Endodermal cell (in vitro differentiated cells): ENCODE data around the gene CHST1. TPM values are rescaled to one million over a fixed set of nuclear protein-coding genes. Genes with fewer than 3 reads are reported as not detected.

ENCODE experiments used
- DNase-seq: peaks from one replicate; pipeline ENCODE4 v3.0.0-alpha.2; 2017
- H3K27ac ChIP-seq: 2 replicates; pipeline ENCODE4 v1.5.1; 2013; ENCODE audit warnings: mild to moderate bottlenecking, low read depth, low read length, moderate library complexity
- H3K27me3 ChIP-seq: 2 replicates; pipeline ENCODE4 v1.6.1; 2013; ENCODE audit warnings: mild to moderate bottlenecking, low read length, moderate library complexity; ENCODE audit not compliant: insufficient read depth, control insufficient read depth, poor library complexity, severe bottlenecking
- H3K36me3 ChIP-seq: 2 replicates; pipeline ENCODE4 v1.7.0; 2013; ENCODE audit warnings: mild to moderate bottlenecking, low read length, moderate library complexity; ENCODE audit not compliant: control insufficient read depth, insufficient read depth
- H3K4me1 ChIP-seq: one replicate; pipeline ENCODE4 v1.7.0; 2013; ENCODE audit warnings: low read length; ENCODE audit not compliant: control insufficient read depth, insufficient read depth
- H3K4me3 ChIP-seq: 2 replicates; pipeline ENCODE4 v1.5.1; 2013; ENCODE audit warnings: mild to moderate bottlenecking, low read length, moderate library complexity
- H3K9ac ChIP-seq: 2 replicates; pipeline ENCODE4 v1.6.1; 2013; ENCODE audit warnings: mild to moderate bottlenecking, low read length, moderate library complexity; ENCODE audit not compliant: poor library complexity, severe bottlenecking; ENCODE audit errors: extremely low read depth
- H3K9me3 ChIP-seq: 2 replicates; pipeline ENCODE4 v1.6.1; 2013; ENCODE audit warnings: mild to moderate bottlenecking, low read length, moderate library complexity; ENCODE audit not compliant: control insufficient read depth
- H3K27ac Mint-ChIP-seq: 2 replicates; pipeline ENCODE4 v1.8.0; 2020; ENCODE audit warnings: mixed read lengths
- H3K27me3 Mint-ChIP-seq: 2 replicates; pipeline ENCODE4 v1.8.0; 2021; ENCODE audit warnings: mild to moderate bottlenecking, mixed read lengths; ENCODE audit not compliant: insufficient read depth
- H3K36me3 Mint-ChIP-seq: 2 replicates; pipeline ENCODE4 v1.8.0; 2020; ENCODE audit warnings: low read depth, mixed read lengths
- H3K4me1 Mint-ChIP-seq: 2 replicates; pipeline ENCODE4 v1.8.0; 2020; ENCODE audit warnings: mixed read lengths
- H3K4me3 Mint-ChIP-seq: 2 replicates; pipeline ENCODE4 v1.8.0; 2020; ENCODE audit warnings: mild to moderate bottlenecking, moderate library complexity, mixed read lengths
- H3K9me3 Mint-ChIP-seq: 2 replicates; pipeline ENCODE4 v1.8.0; 2020; ENCODE audit warnings: mild to moderate bottlenecking, mixed read lengths
- WGBS, 2 experiments: methylation state at CpG; one replicate each; pipeline versions ENCODE4 v1.1.5 to v1.1.7; 2013; ENCODE audit warnings: missing lambda C conversion rate in 2 of 2, mixed read lengths in 1 of 2; ENCODE audit not compliant: insufficient coverage in 1 of 2, insufficient read length in 1 of 2; 5-methylcytosine and 5-hydroxymethylcytosine counted together
- total RNA-seq, 2 donors: library from RNA; stranded (reverse); fragmentation: NEBNext Ultra II Directional in 1 of 2; extraction: Animal tissue kit (Norgen Biotek cat#: 25700) in 1 of 2; gene quantifications; 2 replicates in 1 of 2; 3 replicates in 1 of 2; pipeline ENCODE4 v1.2.1, GENCODE V29; 2021
- TF ChIP-seq, protein P1 (sequence below): fragments of 200-600 bp; sonication (generic); conservative IDR thresholded peaks from 2 replicates; pipeline ENCODE4 v1.5.0; 2021; ENCODE audit warnings: antibody characterized with exemption, mild to moderate bottlenecking

The CHST1 gene
- total RNA-seq, 2 donors from 2014 or later = 0.95 to 1.6 TPM

DNA sequence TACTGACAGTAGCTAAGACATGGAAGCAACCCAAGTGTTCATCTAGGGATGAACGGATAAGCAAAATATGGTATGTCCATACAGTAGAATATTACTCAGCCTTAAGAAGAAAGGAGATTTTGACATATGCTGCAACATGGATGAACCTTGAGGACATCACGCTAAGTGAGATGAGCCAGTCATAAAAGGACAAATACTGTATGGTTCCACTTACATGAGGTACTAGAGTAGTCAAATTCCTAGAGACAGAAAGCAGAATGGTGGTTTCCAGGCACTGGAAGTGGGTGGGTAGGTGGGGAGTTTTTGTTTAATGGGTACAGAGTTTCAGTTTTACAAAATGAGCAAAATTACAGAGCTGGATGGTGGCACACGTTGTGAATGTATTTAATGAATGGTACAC lies 18.1 kb downstream of the CHST1 start:
- H3K27me3 Mint-ChIP-seq = peaks cover 7% of the 10 kb centered on the region
- Histone ChIP-seq H3K27me3 (no peaks in the 10 kb centered on the region), H3K4me1 (no peaks in the 10 kb centered on the region), H3K9me3 (no peaks in the 10 kb centered on the region), H3K27ac (no peak overlapping the region), H3K4me3 (no peak overlapping the region), H3K9ac (no peak overlapping the region), H3K36me3 (no peaks in the 10 kb centered on the region)
- peaks cover 4% of the 10 kb centered on the region for H3K4me1 Mint-ChIP-seq
- WGBS, 2 experiments = 89 to 90% methylated on average over 2 to 3 of the region's 3 CpGs
- H3K36me3 Mint-ChIP-seq = no peaks in the 10 kb centered on the region
- no peak overlapping the region for H3K27ac Mint-ChIP-seq
- DNase-seq = no peak
- no peak overlapping the region for H3K4me3 Mint-ChIP-seq
- H3K9me3 Mint-ChIP-seq = no peaks in the 10 kb centered on the region
- TF ChIP-seq, protein P1, sequence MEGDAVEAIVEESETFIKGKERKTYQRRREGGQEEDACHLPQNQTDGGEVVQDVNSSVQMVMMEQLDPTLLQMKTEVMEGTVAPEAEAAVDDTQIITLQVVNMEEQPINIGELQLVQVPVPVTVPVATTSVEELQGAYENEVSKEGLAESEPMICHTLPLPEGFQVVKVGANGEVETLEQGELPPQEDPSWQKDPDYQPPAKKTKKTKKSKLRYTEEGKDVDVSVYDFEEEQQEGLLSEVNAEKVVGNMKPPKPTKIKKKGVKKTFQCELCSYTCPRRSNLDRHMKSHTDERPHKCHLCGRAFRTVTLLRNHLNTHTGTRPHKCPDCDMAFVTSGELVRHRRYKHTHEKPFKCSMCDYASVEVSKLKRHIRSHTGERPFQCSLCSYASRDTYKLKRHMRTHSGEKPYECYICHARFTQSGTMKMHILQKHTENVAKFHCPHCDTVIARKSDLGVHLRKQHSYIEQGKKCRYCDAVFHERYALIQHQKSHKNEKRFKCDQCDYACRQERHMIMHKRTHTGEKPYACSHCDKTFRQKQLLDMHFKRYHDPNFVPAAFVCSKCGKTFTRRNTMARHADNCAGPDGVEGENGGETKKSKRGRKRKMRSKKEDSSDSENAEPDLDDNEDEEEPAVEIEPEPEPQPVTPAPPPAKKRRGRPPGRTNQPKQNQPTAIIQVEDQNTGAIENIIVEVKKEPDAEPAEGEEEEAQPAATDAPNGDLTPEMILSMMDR = no peak

DNA sequence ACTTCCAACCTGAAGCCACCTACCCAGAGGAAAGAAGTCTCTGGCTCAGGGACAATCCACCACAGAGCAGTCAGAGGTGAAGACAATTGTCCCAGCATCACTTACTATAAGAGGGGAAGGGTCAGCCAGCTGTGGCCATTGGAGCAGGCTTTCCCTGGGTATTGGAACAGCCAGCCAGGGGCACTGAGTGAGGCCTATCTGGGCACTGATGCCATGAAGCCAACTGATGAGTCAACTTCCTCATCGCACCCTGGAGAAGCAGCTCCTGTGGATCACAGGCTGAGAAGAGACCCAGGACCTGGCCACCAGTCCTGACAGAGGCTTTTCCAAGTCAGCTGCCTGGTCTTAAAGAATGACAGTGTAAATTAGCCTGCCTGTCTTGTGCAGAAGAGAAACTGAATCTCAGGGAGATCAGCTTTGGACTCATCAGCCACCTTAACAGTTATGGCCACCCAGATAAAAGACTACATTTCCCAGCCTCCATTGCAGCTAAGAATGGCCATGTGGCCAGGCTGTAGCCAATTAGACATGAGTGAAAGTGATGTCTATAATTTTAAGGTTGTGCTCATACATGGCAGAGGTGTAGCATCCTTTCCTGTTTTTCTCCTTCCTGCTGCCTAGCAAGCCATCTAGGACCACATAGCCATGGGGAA lies 19.0 kb downstream of the CHST1 start:
- no peaks in the 10 kb centered on the region for H3K36me3 ChIP-seq
- H3K9me3 Mint-ChIP-seq = no peaks in the 10 kb centered on the region
- H3K4me3 ChIP-seq = no peak overlapping the region
- peak; percentile 58 for DNase-seq
- peaks cover 4% of the 10 kb centered on the region for H3K4me1 Mint-ChIP-seq
- H3K36me3 Mint-ChIP-seq = no peaks in the 10 kb centered on the region
- H3K27me3 ChIP-seq = no peaks in the 10 kb centered on the region
- no peak overlapping the region for H3K4me3 Mint-ChIP-seq
- 93 to 100% methylated on average over 1 of the region's 1 CpG for WGBS, 2 experiments
- H3K27ac Mint-ChIP-seq = no peak overlapping the region
- no peak overlapping the region for H3K27ac ChIP-seq
- no peaks in the 10 kb centered on the region for H3K4me1 ChIP-seq
- no peak overlapping the region for H3K9ac ChIP-seq
- H3K27me3 Mint-ChIP-seq = peaks cover 7% of the 10 kb centered on the region
- no peaks in the 10 kb centered on the region for H3K9me3 ChIP-seq
- TF ChIP-seq, protein P1 = no peak

DNA sequence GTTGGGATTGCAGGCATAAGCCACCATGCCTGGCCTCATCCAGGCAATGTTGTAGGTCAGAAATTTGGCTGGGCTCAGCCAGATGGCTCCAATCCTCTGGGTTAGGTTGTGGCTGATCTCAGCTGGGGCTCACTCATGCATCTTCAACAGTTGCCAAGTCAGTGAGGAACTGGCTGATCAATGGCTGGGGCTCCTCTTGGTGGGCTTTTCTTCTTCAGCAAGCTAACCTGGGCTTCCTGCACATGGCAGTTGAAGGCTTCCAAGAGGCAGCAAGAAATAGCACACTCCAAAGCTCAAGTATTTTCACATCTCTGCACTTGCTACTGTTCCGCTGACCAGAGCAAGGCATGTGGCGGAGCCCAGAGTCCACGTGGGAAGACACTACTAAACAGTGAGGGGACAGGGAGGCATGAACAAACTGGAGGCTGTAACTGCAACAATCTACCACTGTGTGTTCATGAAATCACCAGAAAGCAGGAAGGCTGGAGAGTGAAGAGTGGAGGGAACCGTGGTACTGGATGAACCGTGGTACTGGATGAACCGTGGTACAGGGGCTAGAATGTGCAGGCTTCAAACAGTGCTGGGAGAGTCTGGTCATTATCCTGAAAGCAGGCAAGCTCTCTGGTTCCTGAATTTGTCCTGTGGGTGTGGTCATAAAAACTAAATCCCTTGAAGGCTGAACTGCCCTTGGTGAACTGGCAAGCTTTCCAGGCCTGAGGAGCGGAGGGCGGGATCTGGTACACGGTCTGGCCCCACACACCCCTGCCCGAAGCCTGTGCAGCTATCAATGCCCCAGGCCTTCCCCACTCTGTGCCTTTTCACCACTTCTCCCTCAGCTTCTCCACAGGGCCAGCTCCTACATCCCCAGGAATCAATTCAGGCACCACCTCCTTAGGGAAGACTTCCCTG lies 20.2 kb downstream of the CHST1 start:
- no peak overlapping the region for H3K4me3 Mint-ChIP-seq
- Histone ChIP-seq H3K9me3 (no peaks in the 10 kb centered on the region), H3K27me3 (no peaks in the 10 kb centered on the region), H3K36me3 (no peaks in the 10 kb centered on the region), H3K4me1 (no peaks in the 10 kb centered on the region), H3K4me3 (no peak overlapping the region), H3K27ac (no peak overlapping the region), H3K9ac (no peak overlapping the region)
- peaks cover 4% of the 10 kb centered on the region for H3K4me1 Mint-ChIP-seq
- H3K27me3 Mint-ChIP-seq = peaks cover 7% of the 10 kb centered on the region
- DNase-seq = no peak
- H3K36me3 Mint-ChIP-seq = no peaks in the 10 kb centered on the region
- WGBS, 2 experiments = 81 to 87% methylated on average over 10 of the region's 10 CpGs
- TF ChIP-seq, protein P1 = no peak
- H3K9me3 Mint-ChIP-seq = no peaks in the 10 kb centered on the region
- H3K27ac Mint-ChIP-seq = no peak overlapping the region
